NB4 (cell line): ENCODE data around the gene CCSER1.

Experiments
- CTCF ChIP-seq: IDR thresholded peaks from one replicate; pipeline ENCODE4 v1.5.1; 2012; ENCODE audit warnings: low read depth, low read length
- MYC ChIP-seq: IDR thresholded peaks from 2 replicates; pipeline ENCODE4 v1.6.1; 2011; ENCODE audit warnings: low read depth, low read length
- POLR2A ChIP-seq: IDR thresholded peaks from 2 replicates; pipeline ENCODE4 v1.6.1; 2011; ENCODE audit warnings: mild to moderate bottlenecking; ENCODE audit not compliant: insufficient read length; ENCODE audit errors: extremely low read depth

- no peak for TF ChIP-seq POLR2A
- TF ChIP-seq MYC: no peak
- TF ChIP-seq CTCF: no peak
These were observed 376.5 kb downstream of the CCSER1 start for GRCh38 chr4:90503677-90504076.
